Lower lobe of right lung (tissue), 2 donors: ENCODE measurements around the gene ADAMTSL3. TPM values are rescaled to one million over a fixed set of nuclear protein-coding genes. Genes with fewer than 3 reads are reported as not detected.

Source experiments
- ATAC-seq, 2 donors: fragments of 200-7000 bp; cut with Tn5 transposase; one replicate each; pipeline ENCODE4 v1.9.1; 2020 to 2022; ENCODE audit warnings: mild to moderate bottlenecking in 2 of 2, moderate library complexity in 2 of 2
- DNase-seq: peaks from one replicate; pipeline ENCODE4 v3.0.0-alpha.2; 2020
- H3K27ac ChIP-seq: fragments of 200-600 bp; one replicate; pipeline ENCODE4 v1.8.0; 2022
- H3K27me3 ChIP-seq: fragments of 200-600 bp; one replicate; pipeline ENCODE4 v1.8.0; 2022; ENCODE audit warnings: low read depth
- H3K36me3 ChIP-seq: fragments of 200-600 bp; one replicate; pipeline ENCODE4 v1.8.0; 2022; ENCODE audit warnings: mild to moderate bottlenecking
- H3K4me1 ChIP-seq: fragments of 200-600 bp; one replicate; pipeline ENCODE4 v1.8.0; 2022
- H3K4me3 ChIP-seq: fragments of 200-600 bp; one replicate; pipeline ENCODE4 v1.8.0; 2022; ENCODE audit warnings: mild to moderate bottlenecking
- H3K9me3 ChIP-seq: fragments of 200-600 bp; one replicate; pipeline ENCODE4 v1.8.0; 2022
- intact Hi-C: fragments of 100-400 bp; cut with DNase I; formaldehyde crosslinking; loops from one replicate; pipeline ENCODE4 v1.11.0; 2022
- total RNA-seq: library from RNA; stranded (reverse); fragmentation: NEBNext Ultra II Directional; extraction: Animal tissue kit (Norgen Biotek cat#: 25700); gene quantifications from one replicate; pipeline ENCODE4 v1.2.1, GENCODE V29; 2021
- TF ChIP-seq, protein P1 (sequence below): fragments of 200-600 bp; IDR thresholded peaks from one replicate; pipeline ENCODE4 v1.8.0; 2022; ENCODE audit warnings: antibody characterized with exemption, mild to moderate bottlenecking
- donor health status: DM: no; HTN: yes; CAD: no; lungs with severe emphysema.

ADAMTSL3 gene
- total RNA-seq, 1 donor from 2014 or later, result 26.4 TPM

DNA sequence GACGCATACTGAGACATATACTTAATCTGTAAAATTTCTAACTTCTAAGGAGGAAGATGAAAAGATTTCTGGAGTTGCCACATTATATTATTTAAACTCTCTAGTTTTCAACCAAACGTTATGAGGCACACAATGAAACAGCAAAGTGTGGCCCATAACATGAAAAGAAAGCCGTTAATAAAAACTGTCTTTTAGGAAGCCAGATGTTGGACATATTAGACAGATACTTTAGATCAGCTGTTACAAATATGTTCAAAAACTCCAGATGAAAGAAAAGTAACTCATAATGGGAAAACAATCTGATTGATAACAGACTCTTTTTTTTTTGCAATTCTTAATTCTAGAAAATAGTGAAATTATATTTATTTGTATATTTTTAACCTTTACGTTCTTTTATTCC is 34.3 kb downstream of the ADAMTSL3 start:
- H3K4me1 ChIP-seq, result no peaks in the 10 kb centered on the region
- no peaks in the 10 kb centered on the region for H3K9me3 ChIP-seq
- no peaks in the 10 kb centered on the region for H3K36me3 ChIP-seq
- H3K4me3 ChIP-seq, result no peak overlapping the region
- H3K27me3 ChIP-seq, result no peaks in the 10 kb centered on the region
- TF ChIP-seq, protein P1, sequence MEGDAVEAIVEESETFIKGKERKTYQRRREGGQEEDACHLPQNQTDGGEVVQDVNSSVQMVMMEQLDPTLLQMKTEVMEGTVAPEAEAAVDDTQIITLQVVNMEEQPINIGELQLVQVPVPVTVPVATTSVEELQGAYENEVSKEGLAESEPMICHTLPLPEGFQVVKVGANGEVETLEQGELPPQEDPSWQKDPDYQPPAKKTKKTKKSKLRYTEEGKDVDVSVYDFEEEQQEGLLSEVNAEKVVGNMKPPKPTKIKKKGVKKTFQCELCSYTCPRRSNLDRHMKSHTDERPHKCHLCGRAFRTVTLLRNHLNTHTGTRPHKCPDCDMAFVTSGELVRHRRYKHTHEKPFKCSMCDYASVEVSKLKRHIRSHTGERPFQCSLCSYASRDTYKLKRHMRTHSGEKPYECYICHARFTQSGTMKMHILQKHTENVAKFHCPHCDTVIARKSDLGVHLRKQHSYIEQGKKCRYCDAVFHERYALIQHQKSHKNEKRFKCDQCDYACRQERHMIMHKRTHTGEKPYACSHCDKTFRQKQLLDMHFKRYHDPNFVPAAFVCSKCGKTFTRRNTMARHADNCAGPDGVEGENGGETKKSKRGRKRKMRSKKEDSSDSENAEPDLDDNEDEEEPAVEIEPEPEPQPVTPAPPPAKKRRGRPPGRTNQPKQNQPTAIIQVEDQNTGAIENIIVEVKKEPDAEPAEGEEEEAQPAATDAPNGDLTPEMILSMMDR, result no peak
- DNase-seq (no peak), ATAC-seq (no peak)
- no peak overlapping the region for H3K27ac ChIP-seq
- intact Hi-C loops, result no loop called here

DNA sequence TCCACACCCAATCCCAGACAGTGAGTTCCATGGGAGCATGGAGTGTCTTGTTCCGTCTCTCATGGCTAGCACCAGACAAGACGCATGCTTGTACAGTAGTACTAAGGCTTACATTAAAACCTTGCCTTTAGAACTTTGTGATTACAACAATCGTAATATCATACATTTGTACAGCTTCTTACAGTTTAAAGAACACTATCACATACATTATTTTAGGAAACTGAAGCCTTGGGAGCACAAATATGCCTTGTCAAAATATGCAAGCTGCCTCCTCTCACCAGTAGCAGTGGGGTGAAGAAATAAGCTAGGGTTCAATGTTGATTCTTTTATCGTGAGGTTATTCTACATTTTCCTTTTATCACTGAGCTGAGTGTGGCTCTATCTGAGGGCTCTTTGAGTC is 36.8 kb downstream of the ADAMTSL3 start:
- no peak for DNase-seq
- Histone ChIP-seq H3K27me3 (no peaks in the 10 kb centered on the region), H3K27ac (no peak overlapping the region), H3K36me3 (no peaks in the 10 kb centered on the region), H3K9me3 (no peaks in the 10 kb centered on the region), H3K4me3 (no peak overlapping the region), H3K4me1 (no peaks in the 10 kb centered on the region)
- no peak for ATAC-seq
- intact Hi-C loops, result no loop called here
- TF ChIP-seq, protein P1, result no peak

DNA sequence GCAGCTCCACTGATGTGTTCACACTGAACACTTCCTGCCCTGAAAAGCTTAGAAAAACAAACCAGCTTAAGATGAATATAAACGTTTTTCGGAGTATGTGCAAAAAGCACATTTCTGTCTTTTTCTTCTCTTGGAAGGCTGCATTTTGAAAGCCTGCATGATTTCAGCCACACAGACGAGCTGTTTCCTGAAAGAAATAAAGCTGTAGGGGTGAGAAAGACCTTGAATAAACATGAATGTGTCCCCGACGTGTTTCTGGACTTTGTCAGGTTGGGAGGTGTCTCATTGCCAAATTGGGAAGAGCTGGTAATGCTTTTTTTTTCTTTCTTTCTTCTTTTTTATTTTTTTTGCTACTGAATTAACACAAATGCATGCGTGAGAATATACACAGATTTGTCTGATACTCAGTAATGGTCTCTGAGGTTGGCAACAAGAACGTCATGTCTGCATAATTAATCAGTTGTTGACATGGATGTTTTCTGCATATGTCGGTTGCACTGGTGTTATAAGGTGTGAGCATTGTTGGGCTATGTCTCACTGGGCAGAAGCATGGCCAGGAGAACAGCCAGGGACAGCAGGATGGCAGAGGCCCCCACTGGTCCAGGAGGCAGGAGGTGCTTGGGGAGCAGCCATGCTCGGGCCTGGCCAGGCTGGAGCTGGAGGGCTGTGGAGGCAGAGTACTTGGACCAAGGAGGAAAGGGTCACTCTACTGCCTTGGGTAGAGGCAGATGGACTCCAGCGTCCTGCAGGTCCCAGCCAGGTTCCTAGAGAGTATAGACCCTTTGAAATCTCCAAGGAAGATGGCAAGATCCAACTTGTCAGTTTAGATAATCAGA is 39.0 kb downstream of the ADAMTSL3 start:
- intact Hi-C loops, result no loop called here
- H3K27me3 ChIP-seq, result no peaks in the 10 kb centered on the region
- DNase-seq, result no peak
- H3K27ac ChIP-seq, result no peak overlapping the region
- H3K9me3 ChIP-seq, result no peaks in the 10 kb centered on the region
- H3K4me3 ChIP-seq, result no peak overlapping the region
- ATAC-seq, result peak in 1 of 2 donors; percentile 41
- H3K36me3 ChIP-seq, result no peaks in the 10 kb centered on the region
- TF ChIP-seq, protein P1, result no peak
- no peaks in the 10 kb centered on the region for H3K4me1 ChIP-seq

DNA sequence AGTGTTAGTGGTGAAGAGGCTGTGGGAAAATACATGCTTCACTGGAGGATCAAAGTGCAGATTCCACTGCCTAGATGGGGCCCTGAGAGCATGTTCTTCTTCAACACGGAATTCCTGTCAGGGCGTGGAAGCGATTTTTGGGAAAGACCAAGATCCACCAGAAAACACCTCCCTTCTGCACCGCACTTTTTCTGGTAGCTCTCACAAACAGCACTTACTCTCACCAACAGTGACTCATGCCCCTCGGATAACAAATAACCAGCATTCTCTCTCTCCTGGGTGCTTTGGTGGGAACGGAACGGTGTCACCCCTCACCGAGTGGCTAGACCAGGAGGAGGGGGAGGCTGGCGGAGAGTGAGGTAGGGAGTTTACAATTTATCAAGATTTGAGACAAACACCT is 40.1 kb downstream of the ADAMTSL3 start:
- Histone ChIP-seq H3K9me3 (no peaks in the 10 kb centered on the region), H3K27me3 (no peaks in the 10 kb centered on the region), H3K4me3 (no peak overlapping the region), H3K27ac (peak overlapping the region; percentile 22), H3K4me1 (no peaks in the 10 kb centered on the region), H3K36me3 (no peaks in the 10 kb centered on the region)
- intact Hi-C loops, result no loop called here
- ATAC-seq (peak; percentile 39 to 54), DNase-seq (no peak)
- TF ChIP-seq, protein P1, result no peak

DNA sequence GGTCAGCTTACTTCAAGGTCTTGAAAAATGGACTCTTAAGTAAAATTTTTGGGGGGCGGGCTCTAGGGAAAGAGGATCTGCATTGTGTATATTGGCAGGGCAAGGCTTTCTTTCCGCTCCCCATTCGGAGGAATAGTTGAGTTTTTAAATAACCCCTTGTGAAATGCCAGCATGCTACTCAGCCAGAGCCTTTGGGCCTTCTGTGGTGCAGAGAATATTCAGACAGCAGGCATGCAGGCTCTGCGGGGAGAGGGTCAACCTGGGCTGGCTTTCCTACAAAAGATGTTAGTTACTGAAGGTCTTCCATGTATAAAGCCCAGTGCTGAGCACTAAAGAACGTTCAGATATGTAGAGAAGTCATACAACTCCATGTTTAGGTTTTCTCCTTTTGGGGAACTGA is 40.6 kb downstream of the ADAMTSL3 start:
- Histone ChIP-seq H3K27me3 (no peaks in the 10 kb centered on the region), H3K9me3 (no peaks in the 10 kb centered on the region), H3K36me3 (no peaks in the 10 kb centered on the region), H3K4me1 (no peaks in the 10 kb centered on the region), H3K27ac (peak overlapping the region; percentile 22), H3K4me3 (no peak overlapping the region)
- no peak for ATAC-seq
- intact Hi-C loops, result no loop called here
- TF ChIP-seq, protein P1, result no peak
- DNase-seq, result no peak
